ENCODE measurements around the gene CYB561. TPM values are rescaled to one million over a fixed set of nuclear protein-coding genes. Genes with fewer than 3 reads are reported as not detected.

The CYB561 gene
- total RNA-seq, 2 donors from 2014 or later: 24.4 to 27.5 TPM

DNA sequence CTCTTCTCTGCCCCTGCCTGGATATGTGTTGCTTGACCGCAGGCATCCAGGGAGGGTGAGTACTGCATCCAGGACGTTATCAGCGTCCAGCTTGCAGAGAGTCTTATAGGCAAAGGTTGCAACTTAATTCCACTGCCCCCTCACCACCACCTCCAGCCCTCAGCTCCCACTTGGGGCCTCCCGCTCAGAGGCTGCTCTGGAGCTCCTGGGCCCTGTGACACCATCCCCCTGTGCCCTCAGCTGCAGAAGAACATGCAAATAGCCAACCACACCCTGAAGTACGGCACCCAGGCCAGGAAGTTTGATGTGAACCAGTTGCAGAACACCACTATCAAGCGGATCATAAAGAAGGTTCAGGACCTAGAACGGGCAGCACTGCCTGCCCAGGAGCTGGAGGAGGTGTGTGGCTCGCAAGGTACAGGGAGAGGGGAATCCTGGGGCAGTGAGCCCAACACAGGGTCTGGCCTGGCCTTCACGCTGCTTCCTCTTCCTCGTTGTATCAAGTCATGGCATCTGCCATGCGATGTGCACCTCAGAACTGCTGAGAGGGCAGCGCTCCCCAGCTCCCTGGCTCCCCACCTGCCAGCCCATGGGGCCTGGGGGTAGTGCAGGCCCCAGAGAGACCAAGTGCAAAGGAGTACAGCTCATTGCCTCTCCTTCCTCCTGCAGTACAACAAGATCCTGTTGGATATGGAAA is 40.4 kb upstream of the CYB561 start:
- Histone ChIP-seq H3K27ac (ENCODE audit: low read depth, low read length) (no peak overlapping the region), H3K9ac (ENCODE audit: extremely low read depth, low read length, poor library complexity, severe bottlenecking) (no peak overlapping the region), H3K36me3 (ENCODE audit: control insufficient read depth, insufficient read depth, low read length) (no peaks in the 10 kb centered on the region), H3K4me1 (ENCODE audit: control insufficient read depth, insufficient read depth, low read length) (no peaks in the 10 kb centered on the region), H3K4me3 (ENCODE audit: low read length) (no peak overlapping the region), H3K9me3 (ENCODE audit: control insufficient read depth, low read length) (no peaks in the 10 kb centered on the region), H3K27me3 (ENCODE audit: control insufficient read depth, insufficient read depth, low read length, poor library complexity, severe bottlenecking) (no peaks in the 10 kb centered on the region)
- H3K4me3 Mint-ChIP-seq: no peak overlapping the region
- WGBS, 2 experiments (ENCODE audit: insufficient coverage in 1 of 2, insufficient read length in 1 of 2): 89 to 92% methylated on average over 9 to 12 of the region's 12 CpGs
- no peaks in the 10 kb centered on the region for H3K9me3 Mint-ChIP-seq
- H3K4me1 Mint-ChIP-seq: peaks cover 5% of the 10 kb centered on the region
- no peak overlapping the region for H3K27ac Mint-ChIP-seq
- no peaks in the 10 kb centered on the region for H3K27me3 Mint-ChIP-seq (ENCODE audit: insufficient read depth)
- no peaks in the 10 kb centered on the region for H3K36me3 Mint-ChIP-seq (ENCODE audit: low read depth)
- peak; percentile 43 for DNase-seq
- TF ChIP-seq, protein P1, sequence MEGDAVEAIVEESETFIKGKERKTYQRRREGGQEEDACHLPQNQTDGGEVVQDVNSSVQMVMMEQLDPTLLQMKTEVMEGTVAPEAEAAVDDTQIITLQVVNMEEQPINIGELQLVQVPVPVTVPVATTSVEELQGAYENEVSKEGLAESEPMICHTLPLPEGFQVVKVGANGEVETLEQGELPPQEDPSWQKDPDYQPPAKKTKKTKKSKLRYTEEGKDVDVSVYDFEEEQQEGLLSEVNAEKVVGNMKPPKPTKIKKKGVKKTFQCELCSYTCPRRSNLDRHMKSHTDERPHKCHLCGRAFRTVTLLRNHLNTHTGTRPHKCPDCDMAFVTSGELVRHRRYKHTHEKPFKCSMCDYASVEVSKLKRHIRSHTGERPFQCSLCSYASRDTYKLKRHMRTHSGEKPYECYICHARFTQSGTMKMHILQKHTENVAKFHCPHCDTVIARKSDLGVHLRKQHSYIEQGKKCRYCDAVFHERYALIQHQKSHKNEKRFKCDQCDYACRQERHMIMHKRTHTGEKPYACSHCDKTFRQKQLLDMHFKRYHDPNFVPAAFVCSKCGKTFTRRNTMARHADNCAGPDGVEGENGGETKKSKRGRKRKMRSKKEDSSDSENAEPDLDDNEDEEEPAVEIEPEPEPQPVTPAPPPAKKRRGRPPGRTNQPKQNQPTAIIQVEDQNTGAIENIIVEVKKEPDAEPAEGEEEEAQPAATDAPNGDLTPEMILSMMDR (conservative IDR thresholded peaks at IDR 0.05): no peak

GRCh38 chr17:63483655-63484575 is 37.8 kb upstream of the CYB561 start:
- Mint-ChIP-seq H3K27me3 (ENCODE audit: insufficient read depth) (peaks cover 1% of the 10 kb centered on the region), H3K27ac (no peak overlapping the region), H3K36me3 (ENCODE audit: low read depth) (no peaks in the 10 kb centered on the region), H3K4me1 (peaks cover 5% of the 10 kb centered on the region), H3K4me3 (no peak overlapping the region), H3K9me3 (no peaks in the 10 kb centered on the region)
- 92 to 96% methylated on average over 9 to 16 of the region's 16 CpGs for WGBS, 2 experiments (ENCODE audit: insufficient coverage in 1 of 2, insufficient read length in 1 of 2)
- Histone ChIP-seq H3K4me3 (ENCODE audit: low read length) (no peak overlapping the region), H3K4me1 (ENCODE audit: control insufficient read depth, insufficient read depth, low read length) (no peaks in the 10 kb centered on the region), H3K27ac (ENCODE audit: low read depth, low read length) (no peak overlapping the region), H3K9me3 (ENCODE audit: control insufficient read depth, low read length) (no peaks in the 10 kb centered on the region), H3K36me3 (ENCODE audit: control insufficient read depth, insufficient read depth, low read length) (no peaks in the 10 kb centered on the region), H3K9ac (ENCODE audit: extremely low read depth, low read length, poor library complexity, severe bottlenecking) (no peak overlapping the region), H3K27me3 (ENCODE audit: control insufficient read depth, insufficient read depth, low read length, poor library complexity, severe bottlenecking) (no peaks in the 10 kb centered on the region)
- TF ChIP-seq, protein P1 (conservative IDR thresholded peaks at IDR 0.05): no peak
- no peak for DNase-seq

GRCh38 chr17:63483038-63483437 is 36.9 kb upstream of the CYB561 start:
- Mint-ChIP-seq H3K27ac (no peak overlapping the region), H3K36me3 (ENCODE audit: low read depth) (no peaks in the 10 kb centered on the region), H3K27me3 (ENCODE audit: insufficient read depth) (peaks cover 10% of the 10 kb centered on the region), H3K4me3 (no peak overlapping the region), H3K9me3 (no peaks in the 10 kb centered on the region), H3K4me1 (peaks cover 7% of the 10 kb centered on the region)
- no peak overlapping the region for H3K9ac ChIP-seq (ENCODE audit: extremely low read depth, low read length, poor library complexity, severe bottlenecking)
- H3K4me3 ChIP-seq (ENCODE audit: low read length): no peak overlapping the region
- no peaks in the 10 kb centered on the region for H3K36me3 ChIP-seq (ENCODE audit: control insufficient read depth, insufficient read depth, low read length)
- no peaks in the 10 kb centered on the region for H3K4me1 ChIP-seq (ENCODE audit: control insufficient read depth, insufficient read depth, low read length)
- peaks cover 8% of the 10 kb centered on the region for H3K27me3 ChIP-seq (ENCODE audit: control insufficient read depth, insufficient read depth, low read length, poor library complexity, severe bottlenecking)
- no peak overlapping the region for H3K27ac ChIP-seq (ENCODE audit: low read depth, low read length)
- no peaks in the 10 kb centered on the region for H3K9me3 ChIP-seq (ENCODE audit: control insufficient read depth, low read length)
- TF ChIP-seq, protein P1 (conservative IDR thresholded peaks at IDR 0.05): no peak
- 84 to 85% methylated on average over 3 to 10 of the region's 10 CpGs for WGBS, 2 experiments (ENCODE audit: insufficient coverage in 1 of 2, insufficient read length in 1 of 2)
- peak; percentile 55 for DNase-seq
